Measurements from ENCODE around the gene SLC7A5. TPM values are rescaled to one million over a fixed set of nuclear protein-coding genes. Genes with fewer than 3 reads are reported as not detected.

SLC7A5 gene
- total and polyA plus RNA-seq, 2 of the 13 experiments (the other 11 are each of a cell fraction or from before 2014, with no cell fraction given), result 79.6 to 155 TPM

DNA sequence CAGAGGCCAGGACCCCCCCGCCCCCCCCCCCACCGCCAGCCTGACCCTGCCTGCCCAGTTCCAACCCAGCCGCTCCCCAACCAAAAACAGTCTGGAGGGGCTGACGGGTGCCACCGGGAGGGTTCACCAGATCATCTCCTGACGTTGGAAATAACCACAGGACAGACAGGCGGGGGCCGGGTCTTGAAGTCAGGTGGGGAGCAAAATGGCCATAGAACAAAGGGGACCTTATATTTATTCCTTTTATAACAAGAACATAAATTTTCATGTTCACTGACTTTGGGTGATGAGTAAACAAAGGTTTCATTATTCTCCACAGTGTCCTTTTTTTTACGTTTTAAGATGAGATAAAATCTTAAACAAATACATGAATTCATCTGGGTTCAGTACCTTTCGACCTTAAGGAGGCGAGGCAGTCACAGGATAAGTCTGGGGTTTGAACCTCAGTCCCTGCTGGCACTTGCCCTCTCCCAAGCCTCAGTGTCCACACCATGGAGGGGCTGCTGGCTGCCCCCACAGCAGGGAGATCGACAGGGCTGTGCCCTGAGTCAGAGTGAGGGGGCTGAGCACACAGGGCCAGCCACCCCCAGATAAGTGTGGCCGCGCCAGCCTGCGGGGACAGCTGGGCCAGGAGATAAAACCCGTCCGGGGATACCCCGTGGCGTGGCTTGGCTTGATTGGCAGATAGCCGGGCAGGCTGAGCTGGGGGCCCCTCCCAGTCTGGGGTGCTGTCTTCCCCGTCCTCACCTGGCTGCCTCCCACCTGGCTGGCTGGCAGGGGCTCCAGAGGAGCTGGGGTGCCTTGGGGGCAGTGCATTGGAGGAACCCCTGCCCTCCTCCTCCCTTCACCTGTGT, 15.0 kb downstream of the SLC7A5 start:
- DNase-seq (ENCODE audit: low spot score) (peak; percentile 86), FAIRE-seq (no peak), ATAC-seq (peak; percentile 0; the same call in 1 of the 3 replicates)
- in situ Hi-C loops (cut with HindIII; ENCODE audit: extremely low pct_ligation_motif_present, low pct_unique_long_range_greater_than_20kb), result loop anchor here (5.0 to 25.0 kb wide), 2 partner anchors 77 to 467 kb away; partner anchors contain the start of genes FBXO31 and MAP1LC3B
- Histone ChIP-seq H3K9ac (ENCODE audit: insufficient read depth, low read depth, low read length) (peak overlapping the region; percentile 81), H3K79me2 (ENCODE audit: insufficient read depth, low read length) (peaks cover 92% of the 10 kb centered on the region), H3K27me3 (ENCODE audit: control insufficient read depth in 1 of 2, insufficient read depth in 2 of 2, low read length in 2 of 2) (no peaks in the 10 kb centered on the region), H3K27ac (ENCODE audit: extremely low read length, insufficient read depth, low read length) (peak overlapping the region; percentile 98), H3K9me3 (ENCODE audit: low read length) (no peaks in the 10 kb centered on the region), H3K4me2 (ENCODE audit: low read depth, low read length) (peak overlapping the region; percentile 77), H4K20me1 (ENCODE audit: insufficient read depth, low read length) (peaks cover 18% of the 10 kb centered on the region), H2AFZ (ENCODE audit: low read length) (no peak overlapping the region), H3K4me1 (ENCODE audit: insufficient read depth, low read length) (peaks cover 100% of the 10 kb centered on the region), H3K36me3 (replicated peaks in 1 of 2; ENCODE audit: control insufficient read depth in 1 of 2, insufficient read depth in 2 of 2, low read length in 2 of 2) (peaks cover 17 to 42% of the 10 kb centered on the region in 2 experiments), H3K4me3 (replicated peaks in 1 of 3; ENCODE audit: insufficient read depth in 1 of 3, low read depth in 2 of 3, low read length in 3 of 3) (peak overlapping the region in 1 of 3 experiments; percentile 66; a peak in 2 of 6 replicates)
- intact Hi-C loops (cut with micrococcal nuclease; ENCODE audit: unreplicated experiment), result loop anchor here (10.0 kb wide), 1 partner anchor 469 kb away; the partner anchor contains the start of gene FBXO31
- BruUV-seq (replicated peaks), result TSS peak; percentile 80
- WGBS (ENCODE audit: low lambda C conversion rate), result 11% methylated on average over 14 of the region's 21 CpGs
- POLR2A ChIA-PET, result interaction anchor here (0.8 to 9.4 kb wide), 8 partner anchors 11 to 97 kb away, joined by 3 to 399 read pairs (median 7); partner anchors contain the start of genes BANP and SLC7A5
- CTCF ChIA-PET (ENCODE audit: low intra/inter-chr PET ratio, low total read pairs), result interaction anchor here (0.9 kb wide), 1 partner anchor 76 kb away, joined by 3 read pairs; no protein-coding TSS in a partner anchor
- no peak for TF ChIP-seq ZNF547 (CRISPR knock-in tag; IDR thresholded peaks at IDR 0.05)
- TF ChIP-seq SRSF4 (IDR thresholded peaks at IDR 0.05; ENCODE audit: low read depth, low read length, poor library complexity, severe bottlenecking), result no peak
- TF ChIP-seq ZNF556 (CRISPR knock-in tag; IDR thresholded peaks at IDR 0.05; ENCODE audit: borderline replicate concordance), result no peak
- TF ChIP-seq NRL (CRISPR knock-in tag; IDR thresholded peaks at IDR 0.05; ENCODE audit: borderline replicate concordance), result no peak
- TF ChIP-seq ZUFSP (CRISPR knock-in tag; IDR thresholded peaks at IDR 0.05; ENCODE audit: borderline replicate concordance), result no peak
- TF ChIP-seq HOMEZ (CRISPR knock-in tag; IDR thresholded peaks at IDR 0.05; ENCODE audit: low read depth), result no peak
- TF ChIP-seq, protein P1, sequence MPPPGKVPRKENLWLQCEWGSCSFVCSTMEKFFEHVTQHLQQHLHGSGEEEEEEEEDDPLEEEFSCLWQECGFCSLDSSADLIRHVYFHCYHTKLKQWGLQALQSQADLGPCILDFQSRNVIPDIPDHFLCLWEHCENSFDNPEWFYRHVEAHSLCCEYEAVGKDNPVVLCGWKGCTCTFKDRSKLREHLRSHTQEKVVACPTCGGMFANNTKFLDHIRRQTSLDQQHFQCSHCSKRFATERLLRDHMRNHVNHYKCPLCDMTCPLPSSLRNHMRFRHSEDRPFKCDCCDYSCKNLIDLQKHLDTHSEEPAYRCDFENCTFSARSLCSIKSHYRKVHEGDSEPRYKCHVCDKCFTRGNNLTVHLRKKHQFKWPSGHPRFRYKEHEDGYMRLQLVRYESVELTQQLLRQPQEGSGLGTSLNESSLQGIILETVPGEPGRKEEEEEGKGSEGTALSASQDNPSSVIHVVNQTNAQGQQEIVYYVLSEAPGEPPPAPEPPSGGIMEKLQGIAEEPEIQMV (CRISPR knock-in tag; IDR thresholded peaks at IDR 0.05; ENCODE audit: low read depth), result no peak
- TF ChIP-seq RFXANK (CRISPR knock-in tag; IDR thresholded peaks at IDR 0.05), result no peak
- no peak for TF ChIP-seq MATR3 (CRISPR knock-in tag; IDR thresholded peaks at IDR 0.05)
- TF ChIP-seq ZNF124 (CRISPR knock-in tag; IDR thresholded peaks at IDR 0.05), result no peak
- no peak for TF ChIP-seq ATM (IDR thresholded peaks at IDR 0.05; ENCODE audit: borderline replicate concordance)
- no peak for TF ChIP-seq ZNF709 (CRISPR knock-in tag; IDR thresholded peaks at IDR 0.05)
- TF ChIP-seq, protein P2, sequence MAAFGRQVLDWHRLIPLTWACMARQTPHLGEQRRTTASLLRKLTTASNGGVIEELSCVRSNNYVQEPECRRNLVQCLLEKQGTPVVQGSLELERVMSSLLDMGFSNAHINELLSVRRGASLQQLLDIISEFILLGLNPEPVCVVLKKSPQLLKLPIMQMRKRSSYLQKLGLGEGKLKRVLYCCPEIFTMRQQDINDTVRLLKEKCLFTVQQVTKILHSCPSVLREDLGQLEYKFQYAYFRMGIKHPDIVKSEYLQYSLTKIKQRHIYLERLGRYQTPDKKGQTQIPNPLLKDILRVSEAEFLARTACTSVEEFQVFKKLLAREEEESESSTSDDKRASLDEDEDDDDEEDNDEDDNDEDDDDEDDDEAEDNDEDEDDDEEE (CRISPR knock-in tag; IDR thresholded peaks at IDR 0.05), result no peak
- no peak for TF ChIP-seq SRF (IDR thresholded peaks at IDR 0.05; ENCODE audit: low read depth, low read length)
- TF ChIP-seq KLF16 (CRISPR knock-in tag; IDR thresholded peaks at IDR 0.05), result no peak
- no peak for TF ChIP-seq ZNF564 (CRISPR knock-in tag; IDR thresholded peaks at IDR 0.05)
- no peak for TF ChIP-seq SOX13 (IDR thresholded peaks at IDR 0.05)
- peak in 1 of 2 experiments; percentile 28; a peak in 1 of 4 replicates for TF ChIP-seq SOX13 (CRISPR knock-in tag; conservative IDR thresholded peaks at IDR 0.05 in 1 of 2, IDR thresholded peaks at IDR 0.05 in 1 of 2)
